Measurements from ENCODE around the gene TOMM22.

Gene TOMM22

DNA sequence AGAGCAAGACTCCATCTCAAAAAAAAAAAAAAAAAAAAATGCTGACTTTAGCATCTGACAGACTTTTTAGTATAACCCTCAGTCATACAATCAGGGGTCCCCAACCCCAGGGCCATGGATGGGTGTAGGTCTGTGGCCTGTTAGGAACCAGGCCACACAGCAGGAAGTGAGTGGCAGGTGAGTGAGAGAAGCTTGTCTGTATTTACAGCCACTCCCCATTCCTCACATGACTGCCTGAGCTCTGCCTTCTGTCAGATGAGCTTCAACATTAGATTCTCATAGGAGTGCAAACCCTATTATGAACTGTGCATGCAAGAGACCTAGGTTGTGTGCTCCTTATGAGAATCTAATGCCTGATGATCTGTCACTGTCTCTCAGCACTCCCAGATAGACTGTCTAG lies 28.9 kb upstream of the TOMM22 start:
- TF ChIP-seq, protein P1, sequence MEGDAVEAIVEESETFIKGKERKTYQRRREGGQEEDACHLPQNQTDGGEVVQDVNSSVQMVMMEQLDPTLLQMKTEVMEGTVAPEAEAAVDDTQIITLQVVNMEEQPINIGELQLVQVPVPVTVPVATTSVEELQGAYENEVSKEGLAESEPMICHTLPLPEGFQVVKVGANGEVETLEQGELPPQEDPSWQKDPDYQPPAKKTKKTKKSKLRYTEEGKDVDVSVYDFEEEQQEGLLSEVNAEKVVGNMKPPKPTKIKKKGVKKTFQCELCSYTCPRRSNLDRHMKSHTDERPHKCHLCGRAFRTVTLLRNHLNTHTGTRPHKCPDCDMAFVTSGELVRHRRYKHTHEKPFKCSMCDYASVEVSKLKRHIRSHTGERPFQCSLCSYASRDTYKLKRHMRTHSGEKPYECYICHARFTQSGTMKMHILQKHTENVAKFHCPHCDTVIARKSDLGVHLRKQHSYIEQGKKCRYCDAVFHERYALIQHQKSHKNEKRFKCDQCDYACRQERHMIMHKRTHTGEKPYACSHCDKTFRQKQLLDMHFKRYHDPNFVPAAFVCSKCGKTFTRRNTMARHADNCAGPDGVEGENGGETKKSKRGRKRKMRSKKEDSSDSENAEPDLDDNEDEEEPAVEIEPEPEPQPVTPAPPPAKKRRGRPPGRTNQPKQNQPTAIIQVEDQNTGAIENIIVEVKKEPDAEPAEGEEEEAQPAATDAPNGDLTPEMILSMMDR (IDR thresholded peaks at IDR 0.05), result no peak

DNA sequence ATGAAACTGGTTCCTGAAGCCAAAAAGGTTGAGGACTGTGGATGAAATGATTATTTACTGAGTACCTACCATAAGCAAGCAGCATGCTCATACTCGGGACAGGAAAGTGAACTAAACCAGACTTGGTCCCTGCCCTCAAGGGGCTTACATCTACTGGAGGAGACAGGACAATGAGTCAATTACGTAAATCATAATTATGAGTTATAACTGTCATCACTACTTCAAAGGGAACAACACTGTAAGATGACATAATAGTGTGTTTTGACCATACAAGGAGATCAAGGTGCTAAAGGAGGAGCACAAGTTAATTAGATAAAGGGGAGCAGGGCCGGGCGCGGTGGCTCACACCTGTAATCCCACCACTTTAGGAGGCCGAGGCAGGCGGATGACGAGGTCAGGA lies 28.0 kb upstream of the TOMM22 start:
- TF ChIP-seq, protein P1 (IDR thresholded peaks at IDR 0.05), result no peak

DNA sequence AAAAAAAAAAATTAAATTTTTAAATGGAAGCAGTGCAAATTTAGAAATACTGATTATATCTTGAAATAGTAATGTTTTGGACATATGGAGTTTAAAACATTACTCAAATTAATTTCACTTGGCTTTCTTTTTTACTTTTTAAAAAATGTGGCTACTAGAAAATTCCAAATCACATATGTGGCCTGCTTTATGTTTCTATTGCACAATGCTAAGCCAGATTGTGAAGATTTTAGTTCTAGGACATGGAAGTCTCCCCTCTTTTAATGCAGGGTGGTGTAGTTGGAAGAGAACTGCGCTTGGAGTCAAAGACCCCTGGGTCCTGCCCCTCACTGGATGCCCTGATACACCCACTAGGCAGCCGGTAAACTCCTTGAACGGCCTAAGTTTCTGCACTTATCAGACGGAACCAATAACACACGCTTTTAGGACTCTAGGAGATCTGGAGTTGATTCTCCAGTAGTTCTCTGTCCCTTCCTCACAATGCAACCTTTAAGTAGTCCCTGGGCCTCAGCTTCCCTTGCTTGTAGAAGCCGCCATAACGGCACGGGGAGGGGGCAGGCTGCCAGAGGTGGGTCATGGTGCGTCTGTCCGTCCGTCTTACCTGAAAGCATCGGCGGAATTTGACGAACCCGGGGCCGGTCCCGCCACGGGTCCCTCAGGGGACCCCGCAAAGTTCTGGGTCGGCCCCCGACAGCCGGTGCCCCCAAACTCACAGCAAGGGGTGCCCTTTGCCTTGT lies 26.1 kb upstream of the TOMM22 start:
- TF ChIP-seq, protein P1 (IDR thresholded peaks at IDR 0.05), result no peak

DNA sequence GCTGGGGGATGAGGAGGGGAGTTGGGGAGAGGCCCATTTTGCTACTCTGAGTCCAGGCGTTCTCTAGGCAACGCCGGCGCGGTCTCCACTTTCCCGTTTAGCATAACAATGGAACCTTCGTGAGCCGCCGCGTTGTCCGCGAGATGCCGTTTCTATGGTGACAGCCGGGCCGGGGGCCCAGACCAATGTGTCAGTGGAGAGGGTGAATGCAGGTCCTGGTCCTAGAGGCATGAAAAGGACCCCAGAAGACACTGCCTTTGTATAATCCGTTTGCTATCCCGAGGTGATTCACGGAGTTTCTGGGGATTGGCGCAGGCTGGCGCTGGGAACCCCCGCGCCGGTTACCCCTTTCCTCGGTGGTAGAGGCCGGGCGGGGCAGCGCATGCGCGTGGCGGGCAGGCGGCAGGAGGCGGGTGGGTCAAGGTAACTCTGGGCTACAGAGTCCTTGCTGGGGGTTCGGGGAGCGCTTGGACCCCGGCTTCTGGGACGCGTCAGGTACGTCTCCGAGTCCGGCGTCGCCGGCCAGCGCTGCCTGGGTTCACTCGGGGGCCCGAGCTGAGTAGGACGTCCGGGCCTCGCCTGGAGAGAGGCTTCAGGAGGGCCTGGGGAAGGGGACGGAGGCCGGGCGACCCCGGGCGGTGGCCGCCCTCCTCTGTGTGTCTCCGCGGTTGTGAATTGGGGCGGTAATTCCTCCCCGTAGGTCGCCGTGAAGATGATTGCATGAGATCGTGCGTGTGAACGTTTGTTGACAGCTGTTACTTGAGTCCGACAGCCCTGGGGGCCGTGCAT lies 25.3 kb upstream of the TOMM22 start, which contains the start of the genes CBY1 and FAM227A:
TSS of gene CBY1 (plus strand) at position 383 of the 789 bp plus-strand sequence. CDS start 11,417 bp downstream, outside the sequence.
TSS of gene FAM227A (minus strand) at position 137 of the 789 bp plus-strand sequence. CDS start 6,224 bp downstream, outside the sequence.
- TF ChIP-seq, protein P1 (IDR thresholded peaks at IDR 0.05), result no peak

DNA sequence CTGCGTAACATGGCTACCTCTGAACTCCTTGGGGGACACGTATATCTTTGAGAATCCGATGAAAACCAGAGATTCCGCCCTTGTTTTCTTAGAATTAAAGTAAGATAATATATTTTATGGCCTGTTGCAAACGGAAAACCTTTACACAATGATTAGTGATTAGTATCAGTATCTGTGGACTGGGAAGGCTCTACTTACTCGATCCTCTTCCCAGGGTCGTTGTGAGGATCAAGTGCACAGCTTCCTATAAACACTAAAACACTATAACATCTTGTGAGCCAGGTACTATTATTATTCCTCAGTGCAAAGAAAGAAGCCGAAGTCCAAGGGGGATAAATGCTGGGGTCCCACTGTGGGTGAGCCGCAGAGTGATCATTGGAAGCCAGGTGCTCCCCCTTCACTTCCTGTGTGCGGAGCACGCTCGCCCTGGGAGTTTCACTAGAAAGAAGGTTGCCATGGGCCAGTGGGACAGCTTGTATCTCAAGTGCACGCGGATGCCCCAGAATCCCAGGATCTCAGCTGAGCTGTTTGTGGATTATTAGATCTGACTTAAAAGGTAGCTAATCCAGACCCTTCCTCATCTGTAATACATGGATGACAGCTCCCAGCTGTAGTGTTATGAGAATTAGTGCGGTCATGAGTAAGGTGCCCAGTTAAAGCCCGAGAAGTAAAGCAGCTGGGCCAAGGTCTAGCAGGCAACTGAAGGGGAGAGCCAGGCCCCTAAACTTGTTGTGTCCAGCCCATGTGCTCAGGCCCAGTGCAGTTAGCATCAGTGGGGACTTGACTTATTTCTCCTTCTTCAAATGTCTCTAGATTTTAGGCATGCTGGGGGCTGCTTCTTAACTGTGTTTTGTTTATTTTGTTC lies 24.5 kb upstream of the TOMM22 start:
- TF ChIP-seq, protein P1 (IDR thresholded peaks at IDR 0.05), result no peak

DNA sequence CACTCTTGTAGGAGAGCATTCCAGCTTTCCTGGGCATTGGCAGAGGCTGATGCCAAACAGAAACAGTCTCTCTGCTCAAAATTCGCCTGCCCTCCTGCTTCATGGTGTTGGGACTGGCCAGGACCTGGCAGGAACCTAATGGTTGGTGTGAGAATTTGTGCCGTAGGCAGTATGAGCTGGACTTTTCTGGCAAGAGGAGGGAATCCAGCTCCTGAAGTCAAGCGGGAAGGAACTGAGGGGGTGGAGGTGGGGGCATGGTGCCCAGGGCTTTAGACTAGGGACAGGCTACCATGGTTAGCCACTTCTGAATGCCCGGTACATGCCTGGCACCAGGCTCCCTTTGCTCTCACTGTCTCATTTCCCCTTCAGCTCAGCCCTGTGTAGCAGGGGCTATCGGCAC lies 6.9 kb upstream of the TOMM22 start:
- TF ChIP-seq, protein P1 (IDR thresholded peaks at IDR 0.05), result no peak

DNA sequence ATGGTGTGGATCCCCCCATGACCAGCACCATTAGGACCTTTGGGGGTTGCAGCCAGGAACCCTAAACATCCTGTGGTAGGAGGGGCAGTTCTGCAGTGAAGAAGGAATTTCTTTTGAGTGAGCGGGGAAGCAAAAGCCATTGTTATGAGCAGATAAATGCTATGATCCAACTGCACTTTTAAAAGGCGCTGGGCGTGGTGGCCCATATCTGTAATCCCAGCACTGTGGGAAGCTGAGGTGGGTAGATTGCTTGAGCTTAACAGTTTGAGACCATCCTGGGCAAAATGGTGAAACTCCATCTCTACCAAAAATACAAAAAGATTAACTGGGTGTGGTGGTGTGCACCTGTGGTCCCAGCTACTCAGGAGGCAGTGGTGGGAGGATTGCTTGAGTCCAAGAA lies 5.9 kb upstream of the TOMM22 start:
- TF ChIP-seq, protein P1 (IDR thresholded peaks at IDR 0.05), result no peak
